Stimulated activated CD4-positive, alpha-beta T cell treated with anti-CD3 and anti-CD28 coated beads, Interleukin-12 subunit alpha, Interleukin-12 subunit beta, amount 100 ng/mL, for 4 hours (primary cell): Measurements from ENCODE around the gene CCNY.
"Not testable (repeated sequence)": the region's sequence is repeated elsewhere in the genome, so short reads cannot be mapped to it uniquely, and the experiment has no call there.

Source experiments
- DNase-seq: peaks from one replicate; pipeline ENCODE4 v3.0.0-alpha.2; 2020

Gene CCNY

DNA sequence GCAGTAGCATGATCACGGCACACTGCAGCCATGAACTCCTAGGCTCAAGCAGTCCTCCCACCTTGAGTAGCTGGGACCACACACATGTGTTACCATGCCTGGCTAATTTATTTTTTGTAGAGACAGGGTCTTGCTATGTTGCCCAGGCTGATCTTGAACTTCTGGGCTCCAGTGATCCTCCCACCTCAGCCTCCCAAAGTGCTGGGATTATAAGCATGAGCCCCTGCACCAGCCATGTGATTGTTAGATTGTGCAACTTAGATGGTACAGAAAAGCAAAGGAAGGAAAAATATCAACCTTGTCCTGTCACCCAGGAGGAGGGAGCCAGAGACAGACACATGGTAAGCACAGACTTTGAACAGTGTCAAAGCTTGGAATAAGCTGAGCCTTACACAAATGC, 73.5 kb downstream of the CCNY start:
- DNase-seq = no peak

DNA sequence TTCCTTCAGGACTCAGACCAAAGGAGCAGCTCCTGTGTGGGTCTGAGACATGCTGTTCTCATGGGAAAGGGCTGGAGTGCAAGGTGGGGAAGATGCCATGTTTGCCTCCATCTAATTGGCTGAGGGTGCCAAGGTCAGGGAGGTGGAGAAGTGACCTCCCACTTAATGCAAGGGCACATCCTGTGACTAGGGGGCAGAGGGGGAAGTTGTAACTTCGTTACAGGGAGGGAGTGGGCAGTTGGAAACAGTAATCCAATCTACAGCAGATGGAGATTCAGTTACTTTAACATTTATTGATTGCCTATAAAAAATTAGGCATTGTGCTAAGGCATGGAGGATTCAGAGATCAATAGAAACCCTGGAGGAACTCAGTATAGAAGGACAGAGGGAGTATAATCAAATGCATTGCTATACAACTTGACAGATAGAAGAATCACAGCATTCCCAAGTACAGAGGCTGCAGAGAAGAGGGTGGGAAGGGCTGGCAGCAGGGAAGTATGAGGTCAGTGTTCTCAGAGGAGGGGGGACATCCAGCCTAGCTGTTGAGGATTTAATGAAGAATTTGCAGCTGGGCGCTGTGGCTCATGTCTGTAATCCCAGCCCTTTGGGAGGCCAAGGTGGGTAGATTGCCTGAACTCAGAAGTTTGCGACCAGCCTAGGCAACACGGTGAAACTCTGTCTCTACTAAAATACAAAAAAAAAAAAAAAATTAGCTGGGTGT, 75.9 kb downstream of the CCNY start:
- DNase-seq = no peak

DNA sequence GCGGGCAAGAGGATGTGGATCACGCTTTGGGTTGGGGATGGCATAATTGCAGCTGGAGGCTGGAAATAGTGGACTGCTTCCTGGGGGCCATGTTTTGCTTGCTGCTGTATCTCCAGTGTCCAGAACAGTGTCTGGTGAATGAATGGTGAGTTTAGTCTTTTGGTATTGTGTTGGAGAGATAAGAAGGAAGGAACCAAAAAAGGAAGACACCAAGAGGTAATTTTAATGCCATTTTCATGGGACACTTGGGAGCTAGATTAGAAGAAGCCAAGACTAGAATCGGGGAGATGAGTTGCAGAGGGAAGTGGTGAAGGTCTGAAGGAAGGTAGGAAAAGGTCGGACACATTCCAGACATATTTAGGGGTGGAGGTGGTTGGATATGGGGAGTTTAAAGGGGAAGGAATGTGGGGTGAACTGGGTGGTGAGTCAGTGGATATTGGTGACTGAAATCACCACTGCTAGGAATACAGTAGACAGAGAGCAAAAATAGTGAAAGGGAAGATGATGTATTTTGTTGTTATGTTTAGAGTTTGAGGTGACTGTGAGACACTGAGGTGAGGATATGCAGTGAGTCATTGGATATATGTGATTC, 76.7 kb downstream of the CCNY start:
- DNase-seq = no peak

DNA sequence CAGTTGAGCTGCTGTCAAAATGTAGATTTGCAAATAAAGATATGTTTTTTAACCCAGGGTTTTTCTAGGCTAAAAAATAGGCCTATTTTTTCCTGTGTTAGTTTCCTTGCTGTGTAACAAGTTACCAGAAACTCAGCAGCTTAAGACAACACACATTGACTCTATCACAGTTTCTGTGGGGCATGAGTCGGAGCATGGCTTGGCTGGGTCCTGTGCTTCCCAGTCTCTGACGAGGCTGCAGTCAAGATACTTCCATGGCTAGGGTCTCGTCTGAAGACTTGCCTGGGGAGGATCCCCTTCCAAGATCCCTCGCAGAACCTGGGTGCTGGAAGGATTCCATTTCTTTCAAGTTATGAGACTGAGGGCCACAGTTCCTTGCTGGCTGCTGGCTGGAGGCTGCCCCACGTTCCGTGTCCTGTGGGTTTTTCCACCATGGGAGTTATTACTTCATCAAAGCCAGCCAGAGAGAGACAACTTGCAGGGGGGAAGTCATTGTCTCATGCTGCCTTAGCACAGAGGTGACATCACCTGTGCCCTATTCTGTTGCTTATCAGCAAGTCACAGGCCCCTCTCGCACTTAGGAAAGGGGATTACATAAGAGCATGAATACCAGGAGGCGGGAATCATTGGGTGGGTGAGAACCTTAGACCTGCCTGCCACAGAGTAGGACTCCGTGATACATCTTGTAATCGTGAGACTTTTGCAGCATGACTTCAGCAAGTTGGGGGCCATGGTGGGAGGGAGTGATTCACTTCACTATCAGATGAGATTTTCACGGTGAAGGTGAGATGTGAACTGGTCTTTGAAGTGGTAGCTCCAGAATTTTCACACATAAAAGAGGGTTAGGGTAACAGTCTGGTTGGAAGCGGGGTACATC, 77.9 kb downstream of the CCNY start:
- DNase-seq = no peak

DNA sequence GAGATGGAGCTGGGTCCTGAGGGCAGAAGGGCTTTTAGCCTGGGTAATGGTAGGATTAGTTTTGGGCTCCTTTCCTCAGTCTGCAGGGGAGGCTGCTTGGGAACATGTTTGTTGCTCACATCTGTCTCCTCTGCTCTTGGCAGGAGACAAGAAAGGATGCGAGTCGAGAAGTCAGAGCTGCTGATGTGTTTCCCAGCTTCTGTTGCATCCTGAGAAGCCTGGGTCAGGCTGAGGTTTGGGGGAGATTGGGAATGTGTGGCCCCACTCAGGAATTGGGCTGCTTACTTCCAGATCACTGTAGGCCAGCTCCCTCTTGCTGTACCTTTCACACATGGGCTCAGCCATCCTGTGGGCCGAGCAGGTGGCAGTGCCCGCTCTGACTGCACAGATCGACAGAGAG, 79.2 kb downstream of the CCNY start:
- DNase-seq = no peak

DNA sequence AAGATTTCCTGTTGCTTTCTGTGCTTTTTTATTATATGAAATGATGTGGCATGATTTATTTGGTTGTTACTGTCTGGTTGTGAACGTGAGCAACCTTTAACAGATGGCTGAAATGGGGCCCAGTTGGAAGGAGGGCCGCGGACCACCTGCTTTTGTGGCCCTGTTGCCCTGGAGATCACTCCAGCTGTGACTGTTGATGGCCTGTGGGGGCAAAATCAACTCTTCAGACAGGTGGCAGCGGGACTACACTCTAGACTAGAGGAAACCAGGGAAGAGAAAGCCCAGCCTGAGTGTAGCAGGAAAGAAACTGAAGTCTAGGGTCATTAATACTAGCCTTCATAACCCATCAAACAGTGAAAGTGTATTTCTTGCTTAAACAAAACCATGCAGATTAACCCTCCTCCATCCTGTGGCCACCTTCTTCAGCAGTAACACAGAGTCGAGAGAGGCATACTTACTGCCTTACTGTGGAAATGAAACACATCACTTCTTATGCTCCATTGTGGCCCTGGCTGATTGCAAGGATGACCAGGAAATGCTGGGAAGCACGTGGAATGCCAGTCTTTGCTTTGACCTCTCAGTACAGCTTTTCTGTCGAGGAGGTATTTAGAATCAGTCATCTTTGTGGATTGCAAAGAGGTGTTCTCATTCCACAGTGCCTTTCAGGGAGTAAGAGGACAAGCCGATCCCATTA, 80.5 kb downstream of the CCNY start:
- DNase-seq = no peak

DNA sequence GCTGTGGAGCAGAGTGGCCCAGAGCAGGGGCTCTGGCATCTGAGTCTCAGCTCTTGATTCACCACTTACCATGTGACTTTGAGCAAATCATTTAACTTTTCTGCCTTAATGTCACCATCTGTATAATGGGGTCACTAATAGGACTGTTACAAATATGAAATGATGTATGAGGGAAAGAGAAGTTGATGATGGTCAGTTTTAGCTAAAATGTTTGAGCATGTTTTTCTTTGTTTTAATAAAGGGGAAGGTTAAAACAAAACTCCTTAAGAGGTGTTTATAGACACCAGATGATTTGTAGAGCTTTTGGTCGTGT, 81.0 kb downstream of the CCNY start:
- no peak for DNase-seq

DNA sequence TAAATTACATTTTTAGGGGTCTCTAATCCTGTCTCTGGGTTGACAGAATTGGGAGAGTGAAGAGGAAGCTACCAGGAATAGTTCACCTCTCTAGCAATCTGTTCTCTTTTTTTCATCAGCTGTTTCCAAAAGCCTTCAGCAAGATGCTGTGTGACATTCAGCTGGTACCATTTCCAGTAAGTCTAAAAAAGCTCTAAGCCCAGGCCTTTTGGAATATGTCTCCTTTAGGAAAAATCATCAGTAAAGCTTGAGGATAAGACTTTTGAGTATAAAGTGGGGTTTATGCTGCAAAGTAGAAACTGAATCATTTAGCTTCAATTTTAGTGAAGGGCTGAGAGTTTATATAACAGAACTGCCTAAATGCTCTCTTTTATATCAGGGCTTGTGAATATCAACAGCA, 81.5 kb downstream of the CCNY start:
- DNase-seq = no peak

DNA sequence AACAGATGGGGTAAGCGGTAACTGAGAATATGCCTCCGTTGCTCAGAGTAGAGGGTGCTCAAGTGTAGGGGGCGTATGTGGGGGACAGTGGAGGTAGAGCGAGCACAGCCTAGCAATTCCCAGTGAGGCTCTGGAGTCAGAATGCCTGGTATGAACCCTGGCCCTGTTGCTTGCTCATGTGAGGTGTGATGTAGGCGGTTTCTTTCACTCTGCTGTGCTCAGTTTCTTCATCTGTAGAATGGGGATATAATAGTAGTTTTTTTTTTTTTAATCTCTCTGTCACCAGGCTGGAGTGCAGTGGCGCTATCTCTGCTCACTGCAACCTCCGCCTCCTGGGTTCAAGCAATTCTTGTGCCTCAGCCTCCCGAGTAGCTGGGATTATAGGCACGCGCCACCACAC, 82.3 kb downstream of the CCNY start:
- DNase-seq = not testable (repeated sequence)

DNA sequence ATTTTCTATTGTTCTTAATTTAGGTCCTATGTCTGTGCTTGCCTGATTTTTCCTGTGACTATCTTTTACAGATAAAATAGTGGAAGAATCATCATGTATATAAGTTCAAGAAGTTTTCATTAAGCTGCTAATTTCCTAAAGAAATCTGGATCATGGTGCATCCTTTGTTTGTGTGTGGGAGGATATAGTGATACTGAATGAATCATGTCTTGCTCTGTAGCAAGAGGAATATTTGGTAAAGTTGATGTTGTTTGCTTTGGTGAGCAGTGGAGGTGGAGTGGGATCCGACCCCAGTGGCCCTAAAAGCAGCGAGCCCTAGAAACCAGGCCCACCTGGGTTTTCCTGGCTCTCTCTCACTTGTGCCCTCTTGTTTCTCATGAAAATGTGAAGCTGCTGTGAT, 83.7 kb downstream of the CCNY start:
- no peak for DNase-seq

DNA sequence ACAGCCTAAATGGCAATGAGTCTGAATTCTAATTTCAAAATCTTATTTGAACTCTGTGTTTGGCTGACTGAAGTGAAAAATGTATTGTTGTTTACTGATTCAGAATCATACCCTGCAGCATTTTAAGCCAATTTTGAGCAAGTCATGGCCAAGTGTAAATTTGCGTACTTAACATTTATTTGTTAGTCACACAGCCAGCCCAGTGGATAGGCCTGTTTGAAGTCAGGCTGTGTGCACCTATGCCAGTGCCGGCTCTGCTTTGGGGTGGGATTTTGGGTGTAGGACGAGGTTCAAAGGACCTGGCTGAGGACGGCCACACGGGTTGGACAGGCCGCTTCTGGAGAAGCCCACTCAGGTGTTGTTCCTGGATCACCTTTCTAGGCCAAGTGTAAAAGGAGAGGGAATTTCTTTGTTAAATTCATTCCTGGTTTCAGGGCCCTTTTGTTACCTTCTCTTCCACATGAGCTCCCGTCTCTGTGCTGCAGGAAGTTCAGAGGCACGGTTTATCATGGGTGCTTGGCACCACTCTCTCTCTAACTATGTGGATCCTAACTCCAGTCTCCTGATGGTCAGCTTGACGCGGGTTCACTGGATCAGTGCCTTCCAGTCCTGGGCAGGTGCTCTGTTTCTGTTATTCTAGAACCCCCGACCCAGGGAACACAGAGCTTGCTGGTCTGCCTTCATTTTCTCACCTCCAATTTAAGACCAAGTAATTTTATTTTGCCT, 84.7 kb downstream of the CCNY start:
- no peak for DNase-seq

DNA sequence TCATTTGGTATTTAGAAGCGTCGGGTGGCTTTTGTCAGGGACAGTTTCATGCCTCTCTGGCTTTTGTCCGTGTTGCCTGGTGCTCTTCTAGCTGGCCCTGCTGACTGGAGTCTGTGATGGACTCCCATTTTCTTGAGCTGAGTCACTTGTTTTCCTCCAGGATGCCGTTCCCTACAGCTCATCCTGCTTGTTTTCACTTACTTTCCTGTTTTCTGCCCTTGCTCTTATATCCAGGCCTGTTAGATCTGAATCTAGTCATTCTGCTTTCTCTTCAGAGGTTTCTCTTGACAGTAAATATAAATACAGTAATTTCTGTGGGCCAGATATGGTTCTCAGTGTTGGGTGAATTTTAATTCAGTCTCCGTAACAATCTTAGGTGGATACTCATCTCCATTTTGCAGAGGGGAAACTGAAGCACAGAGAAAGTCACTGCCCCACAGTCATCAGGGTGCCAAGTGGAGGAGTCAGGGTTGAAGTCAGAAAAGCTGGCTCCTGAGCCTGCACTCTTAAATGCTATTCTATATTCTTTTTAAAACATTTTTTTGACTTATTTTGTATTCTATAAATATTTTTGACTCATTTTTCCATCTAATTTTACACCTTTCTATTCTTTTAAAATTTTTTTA, 85.4 kb downstream of the CCNY start:
- DNase-seq = no peak

DNA sequence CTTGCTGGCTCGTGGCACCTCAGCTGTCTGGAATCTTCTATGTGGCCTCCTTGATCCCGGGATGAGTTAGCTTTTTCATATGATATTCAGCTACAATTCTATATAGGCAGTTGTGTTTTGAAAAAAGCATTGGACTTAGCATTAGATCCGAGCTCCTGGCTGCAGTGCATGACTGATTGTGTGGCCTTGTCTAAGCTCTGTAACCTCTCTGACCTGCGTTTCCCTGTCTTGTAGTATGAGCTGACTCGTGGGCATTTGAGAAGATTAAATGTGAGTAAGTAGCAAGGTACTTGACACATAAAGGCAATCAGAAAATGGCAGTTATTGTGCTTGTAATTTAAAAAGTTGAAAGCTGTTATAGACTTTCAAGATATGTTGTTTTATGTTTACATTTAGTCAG, 85.9 kb downstream of the CCNY start:
- no peak for DNase-seq

DNA sequence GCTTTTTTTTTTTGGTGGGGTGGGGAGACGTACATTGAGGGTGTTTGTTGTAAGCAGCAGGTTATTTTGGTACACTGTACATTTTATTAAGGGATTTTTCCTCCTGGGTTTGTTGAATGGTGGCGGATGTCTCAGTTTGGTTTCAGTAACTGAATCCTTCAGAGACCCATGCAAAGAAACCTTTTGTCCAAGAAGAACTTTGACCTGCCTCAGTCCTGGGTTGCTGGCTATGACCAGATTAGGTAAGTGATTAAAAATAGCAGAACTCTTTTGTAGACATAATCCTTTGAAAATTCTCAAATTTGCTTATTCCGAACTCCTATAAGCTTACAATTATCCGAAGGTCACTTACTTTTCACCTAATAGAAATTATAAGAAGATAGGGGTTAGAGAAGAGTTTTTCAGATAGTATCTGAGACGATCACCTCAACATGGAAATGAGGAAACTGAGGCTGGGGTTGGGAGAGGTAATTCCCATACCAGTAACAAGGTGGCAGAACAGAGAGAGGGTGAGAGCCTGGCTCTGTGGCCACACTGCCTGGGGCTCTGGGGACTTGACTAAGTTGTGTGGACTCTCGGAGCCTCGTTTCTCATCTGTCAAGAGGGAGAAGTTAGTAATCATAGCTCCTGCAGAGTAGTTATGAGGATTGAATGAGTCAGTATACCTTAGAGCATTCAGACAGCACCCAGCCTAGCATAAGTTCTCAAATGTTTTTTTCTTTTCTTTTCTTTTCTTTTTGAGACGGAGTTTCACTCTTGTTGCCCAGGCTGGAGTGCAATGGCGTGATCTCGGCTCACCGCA, 87.4 kb downstream of the CCNY start:
- DNase-seq = no peak

DNA sequence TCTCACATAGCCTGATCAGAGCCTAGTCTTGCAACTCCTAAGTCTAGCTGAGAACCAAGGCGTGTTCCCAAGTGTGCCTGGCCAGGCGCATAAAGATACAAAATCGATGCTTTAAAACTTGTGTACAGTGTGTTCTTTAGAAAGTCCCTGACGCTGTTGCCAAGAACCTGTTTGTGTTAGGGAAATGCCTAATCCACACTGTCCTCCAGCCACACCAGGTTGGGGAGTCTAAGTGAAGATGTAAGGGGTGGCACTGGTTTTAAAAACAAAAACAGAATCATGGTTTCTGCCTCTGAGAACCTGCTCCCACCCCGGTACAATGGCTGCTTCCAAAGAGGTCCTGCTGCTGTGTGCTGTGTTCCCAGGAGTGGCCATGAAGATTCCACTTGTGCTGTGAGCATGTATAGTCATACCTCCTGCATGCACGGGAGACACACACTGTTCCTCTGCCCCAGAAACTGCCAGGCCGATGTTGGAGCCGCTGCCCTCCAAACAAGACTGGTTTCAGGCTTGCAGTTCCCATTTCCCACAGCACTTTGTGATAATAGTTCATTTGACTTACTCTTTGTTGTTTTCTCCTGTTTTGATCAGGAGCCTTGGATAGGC, 88.5 kb downstream of the CCNY start:
- DNase-seq = no peak

DNA sequence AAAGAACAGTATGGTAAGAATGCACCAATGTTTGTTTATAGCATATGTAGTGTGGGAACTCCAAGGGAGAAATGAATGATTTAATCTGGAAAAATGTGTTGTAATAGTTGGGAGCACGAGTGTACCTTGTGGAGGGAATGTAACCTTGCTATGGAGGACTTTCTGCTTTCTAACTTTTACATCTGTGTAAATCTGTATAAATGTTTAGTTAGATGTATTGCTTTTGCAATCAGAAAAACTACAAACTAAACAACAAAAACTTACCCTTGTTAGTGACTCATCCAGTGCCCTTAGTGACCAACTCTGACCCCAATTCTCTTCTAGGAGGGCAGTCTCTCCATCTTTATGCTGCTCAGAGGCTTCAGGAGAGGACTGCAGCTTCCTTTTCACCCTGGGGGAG, 89.3 kb downstream of the CCNY start:
- DNase-seq = no peak

DNA sequence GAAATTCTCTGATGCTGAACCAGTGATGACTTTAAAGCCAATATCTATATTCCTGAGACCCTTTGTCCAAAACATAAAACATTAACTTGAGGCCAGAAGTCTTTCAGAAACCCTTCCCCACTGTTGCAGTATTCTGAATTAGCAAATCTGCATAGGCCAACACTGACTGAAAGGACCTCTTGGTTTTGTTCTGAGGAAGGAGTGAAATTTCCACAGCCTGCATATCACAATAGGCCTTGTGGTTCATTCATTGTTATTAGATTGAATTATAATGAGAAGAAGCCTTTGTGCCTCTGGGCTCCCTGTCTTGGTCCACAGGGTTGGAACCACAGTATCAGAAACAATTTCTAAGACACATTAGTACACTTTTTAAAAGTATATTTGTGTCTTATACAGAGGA, 90.3 kb downstream of the CCNY start:
- no peak for DNase-seq

DNA sequence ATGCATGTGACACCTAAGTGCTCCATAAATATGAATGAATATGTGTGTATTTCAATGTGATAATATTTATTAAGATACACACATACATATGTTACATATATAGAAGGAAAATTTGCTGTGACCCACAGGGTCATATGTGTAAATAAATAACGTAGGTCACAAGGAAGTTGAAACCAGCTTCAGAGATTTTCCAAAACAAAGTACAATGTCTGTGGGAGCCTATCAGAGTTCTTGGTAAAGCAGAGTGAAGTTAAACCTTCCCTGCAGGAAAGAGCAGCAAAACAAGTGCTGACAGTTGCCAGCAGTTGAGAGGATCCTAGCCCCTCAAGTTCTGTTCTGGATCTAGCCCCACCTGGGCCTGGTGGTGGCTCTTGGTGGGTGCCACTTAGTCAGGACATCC, 91.2 kb downstream of the CCNY start:
- DNase-seq = no peak

DNA sequence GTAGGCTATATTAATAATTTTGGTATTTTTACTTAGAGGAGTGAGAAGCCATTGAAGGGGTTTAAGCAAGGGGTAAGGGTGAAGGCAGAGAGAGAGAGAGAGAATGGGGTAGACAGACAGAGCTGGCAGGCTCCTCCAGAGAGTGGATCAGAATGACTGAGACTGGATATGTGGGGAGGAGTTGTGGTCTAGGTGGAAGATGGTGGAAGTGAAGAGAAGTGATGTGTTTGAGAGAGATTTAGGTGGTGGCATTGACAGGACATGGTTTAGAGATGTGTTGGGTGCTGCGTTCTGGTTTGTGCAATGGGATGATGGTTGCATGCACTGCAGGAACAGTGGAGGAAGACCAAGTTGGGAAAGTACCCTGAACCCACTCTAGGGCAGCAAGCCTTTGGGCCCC, 92.2 kb downstream of the CCNY start:
- DNase-seq = no peak

DNA sequence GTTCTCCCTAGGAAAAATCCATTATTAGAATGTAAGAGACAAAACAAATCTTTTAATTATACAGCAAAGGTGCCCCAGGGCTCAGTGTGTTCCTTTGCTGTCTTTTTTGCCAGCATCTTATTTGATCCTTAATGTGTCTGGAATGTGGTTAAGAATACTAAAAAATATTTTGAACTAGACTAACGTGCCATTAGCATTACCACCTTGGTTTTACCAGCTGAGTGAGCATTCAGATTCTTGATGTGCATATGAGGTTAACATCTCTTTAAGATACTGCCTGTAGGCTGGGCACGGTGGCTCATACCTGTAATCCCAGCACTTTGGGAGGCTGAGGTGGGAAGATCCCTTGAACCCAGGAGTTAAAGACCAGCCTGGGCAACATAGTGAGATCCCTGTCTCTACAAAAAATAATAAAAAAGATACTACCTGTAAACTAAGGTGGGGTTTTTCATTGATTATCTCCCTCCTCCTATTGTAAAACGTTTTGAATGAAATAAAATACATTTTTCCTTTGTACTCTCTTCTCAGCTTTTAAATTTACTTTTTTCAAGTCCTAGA, 96.6 kb downstream of the CCNY start:
- no peak for DNase-seq
